ENCODE results near the gene FBXO28.
"Not testable (repeated sequence)": the region's sequence is repeated elsewhere in the genome, so short reads cannot be mapped to it uniquely, and the experiment has no call there.

The FBXO28 gene

GRCh38 chr1:224113918-224114786, at the start of gene FBXO28:
Gene FBXO28, plus strand, starts transcription at chr1:224114111. Its CDS starts 19 bp downstream, at chr1:224114130.
- peak; percentile 98 for DNase-seq

- no peak for DNase-seq
Measured at GRCh38 chr1:224064150-224064549, 49.8 kb upstream of the FBXO28 start.

- DNase-seq: no peak
Measured at GRCh38 chr1:224065455-224065854, 48.5 kb upstream of the FBXO28 start.

- no peak for DNase-seq
Measured at GRCh38 chr1:224067207-224067606, 46.7 kb upstream of the FBXO28 start.

GRCh38 chr1:224067621-224068457, 46.1 kb upstream of the FBXO28 start:
- DNase-seq: no peak

GRCh38 chr1:224068458-224069072, 45.3 kb upstream of the FBXO28 start:
- DNase-seq: no peak

GRCh38 chr1:224069138-224069537, 44.8 kb upstream of the FBXO28 start:
- DNase-seq: no peak

- no peak for DNase-seq
Measured at GRCh38 chr1:224070521-224070920, 43.4 kb upstream of the FBXO28 start.

- no peak for DNase-seq
Measured at GRCh38 chr1:224076407-224076806, 37.5 kb upstream of the FBXO28 start.

GRCh38 chr1:224079644-224080043, 34.3 kb upstream of the FBXO28 start:
- not testable (repeated sequence) for DNase-seq

GRCh38 chr1:224080115-224080774, 33.7 kb upstream of the FBXO28 start:
- DNase-seq: no peak

- no peak for DNase-seq
Measured at GRCh38 chr1:224081604-224082003, 32.3 kb upstream of the FBXO28 start.

GRCh38 chr1:224082146-224082545, 31.8 kb upstream of the FBXO28 start:
- DNase-seq: no peak

GRCh38 chr1:224084867-224085266, 29.0 kb upstream of the FBXO28 start:
- DNase-seq: no peak

GRCh38 chr1:224085421-224086108, 28.3 kb upstream of the FBXO28 start:
- no peak for DNase-seq

GRCh38 chr1:224087286-224087794, 26.6 kb upstream of the FBXO28 start:
- no peak for DNase-seq

- no peak for DNase-seq
Measured at GRCh38 chr1:224089583-224089982, 24.3 kb upstream of the FBXO28 start.

- DNase-seq: no peak
Measured at GRCh38 chr1:224090116-224090515, 23.8 kb upstream of the FBXO28 start.

GRCh38 chr1:224092111-224092510, 21.8 kb upstream of the FBXO28 start:
- DNase-seq: no peak

GRCh38 chr1:224092601-224093000, 21.3 kb upstream of the FBXO28 start:
- no peak for DNase-seq

- DNase-seq: no peak
Measured at GRCh38 chr1:224095339-224095738, 18.6 kb upstream of the FBXO28 start.

- DNase-seq: no peak
Measured at GRCh38 chr1:224095867-224096266, 18.0 kb upstream of the FBXO28 start.
